K562 (cell line): Measurements from ENCODE around the gene SOX6. TPM values are rescaled to one million over a fixed set of nuclear protein-coding genes. Genes with fewer than 3 reads are reported as not detected.

Experiments used
- ARID1B ChIP-seq: fragments of 450-650 bp; IDR thresholded peaks from 2 replicates; pipeline ENCODE4 v1.6.1; 2016; ENCODE audit warnings: antibody characterized with exemption, mild to moderate bottlenecking, inconsistent platforms
- CAMTA2 ChIP-seq: fragments of 250-450 bp; sonication (Bioruptor Pico); conservative IDR thresholded peaks from 2 replicates; pipeline ENCODE4 v1.5.1; 2022
- CBX1 ChIP-seq: sonication (generic); IDR thresholded peaks from 2 replicates; pipeline ENCODE4 v1.6.1; 2016; ENCODE audit warnings: antibody characterized with exemption, low read depth, mild to moderate bottlenecking
- FOXP1 ChIP-seq: sonication (generic); formaldehyde crosslinking; IDR thresholded peaks from 2 replicates; pipeline ENCODE4 v1.8.0; 2022; ENCODE audit warnings: mild to moderate bottlenecking, missing genetic modification reagents
- GATA2 ChIP-seq: sonication (generic); formaldehyde crosslinking; IDR thresholded peaks from 2 replicates; pipeline ENCODE4 v1.4.0; 2020; ENCODE audit warnings: mild to moderate bottlenecking, missing genetic modification reagents
- GTF2E2 ChIP-seq: fragments of 200-800 bp; sonication (Bioruptor generic); IDR thresholded peaks from 2 replicates; pipeline ENCODE4 v1.6.1; 2016; ENCODE audit warnings: missing genetic modification characterization, missing compliant biosample characterization
- HCFC1 ChIP-seq: IDR thresholded peaks from 2 replicates; pipeline ENCODE4 v1.6.1; 2012; ENCODE audit warnings: low read depth, low read length, improper control_type of control experiment
- HDAC3 ChIP-seq: fragments of 450-650 bp; IDR thresholded peaks from 2 replicates; pipeline ENCODE4 v1.6.1; 2018; ENCODE audit warnings: borderline replicate concordance, mild to moderate bottlenecking, moderate library complexity; ENCODE audit not compliant: partially characterized antibody
- HDGF ChIP-seq: fragments of 450-650 bp; IDR thresholded peaks from 2 replicates; pipeline ENCODE4 v1.6.1; 2016
- HOXB6 ChIP-seq: fragments of 250-450 bp; sonication (Bioruptor Pico); IDR thresholded peaks from 2 replicates; pipeline ENCODE4 v1.5.1; 2022; ENCODE audit warnings: mild to moderate bottlenecking, borderline replicate concordance
- NR2C2 ChIP-seq, 2 experiments: fragments of 200-800 bp in 1 of 2; sonication (Bioruptor generic) in 1 of 2; sonication (generic) in 1 of 2; formaldehyde crosslinking in 1 of 2; IDR thresholded peaks; 2 replicates each; pipeline versions ENCODE4 v1.6.1 to v1.8.0; 2016 to 2022; ENCODE audit warnings: mild to moderate bottlenecking in 1 of 2, missing compliant biosample characterization in 1 of 2, missing genetic modification characterization in 1 of 2, missing genetic modification reagents in 1 of 2
- NR4A1 ChIP-seq, 2 experiments: fragments of 250-450 bp in 1 of 2; fragments of 450-650 bp in 1 of 2; sonication (Bioruptor Pico) in 1 of 2; IDR thresholded peaks; 2 replicates each; pipeline versions ENCODE4 v1.4.0 to v1.6.1; 2016 to 2020; ENCODE audit warnings: mild to moderate bottlenecking in 2 of 2, missing compliant biosample characterization in 1 of 2, missing genetic modification characterization in 1 of 2, moderate library complexity in 1 of 2
- PHF21A ChIP-seq: fragments of 450-650 bp; IDR thresholded peaks from 2 replicates; pipeline ENCODE4 v1.6.1; 2017; ENCODE audit warnings: low read depth, borderline replicate concordance
- PML ChIP-seq: IDR thresholded peaks from 2 replicates; pipeline ENCODE4 v1.6.1; 2012; ENCODE audit warnings: low read length, inconsistent platforms
- RBM17 ChIP-seq: fragments of 200-400 bp; formaldehyde crosslinking; IDR thresholded peaks from 2 replicates; pipeline ENCODE4 v1.6.1; 2017; ENCODE audit warnings: low read depth, mild to moderate bottlenecking, low read length, borderline replicate concordance
- SIN3B ChIP-seq: fragments of 450-650 bp; IDR thresholded peaks from 2 replicates; pipeline ENCODE4 v1.6.1; 2017; ENCODE audit warnings: low read depth, mild to moderate bottlenecking, moderate library complexity
- SPI1 ChIP-seq: IDR thresholded peaks from 2 replicates; pipeline ENCODE4 v1.6.1; 2011; ENCODE audit warnings: low read depth, low read length, control low read depth, borderline replicate concordance
- TCF3 ChIP-seq: sonication (generic); formaldehyde crosslinking; IDR thresholded peaks from 2 replicates; pipeline ENCODE4 v1.4.0; 2020; ENCODE audit warnings: mild to moderate bottlenecking, missing genetic modification reagents
- TCFL5 ChIP-seq: fragments of 250-450 bp; sonication (Bioruptor Pico); conservative IDR thresholded peaks from 2 replicates; pipeline ENCODE4 v1.6.1; 2021; ENCODE audit warnings: mild to moderate bottlenecking, moderate library complexity, matching md5 sums
- TOE1 ChIP-seq, 2 experiments: fragments of 450-650 bp in 1 of 2; sonication (generic) in 1 of 2; formaldehyde crosslinking in 1 of 2; IDR thresholded peaks; 2 replicates each; pipeline versions ENCODE4 v1.7.1 to v1.8.0; 2016 to 2022; ENCODE audit warnings: borderline replicate concordance in 2 of 2, mild to moderate bottlenecking in 2 of 2, antibody characterized with exemption in 1 of 2, inconsistent platforms in 1 of 2, low read depth in 1 of 2, missing genetic modification reagents in 1 of 2, moderate library complexity in 1 of 2
- USF1 ChIP-seq: sonication (generic); formaldehyde crosslinking; IDR thresholded peaks from 2 replicates; pipeline ENCODE4 v1.9.0; 2022; ENCODE audit warnings: mild to moderate bottlenecking, missing genetic modification reagents
- ZNF197 ChIP-seq: fragments of 200-800 bp; sonication (Bioruptor generic); IDR thresholded peaks from 2 replicates; pipeline ENCODE4 v1.6.1; 2016; ENCODE audit warnings: low read depth, missing genetic modification characterization, missing compliant biosample characterization
- ZNF41 ChIP-seq: fragments of 250-450 bp; sonication (Bioruptor Pico); conservative IDR thresholded peaks from 2 replicates; pipeline ENCODE4 v1.4.0; 2020; ENCODE audit warnings: mild to moderate bottlenecking
- ZNF668 ChIP-seq: fragments of 250-450 bp; sonication (Bioruptor Pico); IDR thresholded peaks from 2 replicates; pipeline ENCODE4 v1.8.0; 2022; ENCODE audit warnings: mild to moderate bottlenecking, inconsistent platforms
- polyA plus RNA-seq, 8 experiments: library from polyadenylated mRNA; depleted of rRNA in 4 of 8; stranded (reverse) in 5 of 8; unstranded in 3 of 8; fragments of >200 nt; fragmentation: Nextera tagmentation in 2 of 8; fragmentation: Illumina TruSeq in 1 of 8; extraction: Ambion mirVana in 2 of 8; extraction: Trizol in 1 of 8; gene quantifications; 2 replicates each; pipeline versions ENCODE4 v1.2.1 to v1.2.3, GENCODE V29; 2011 to 2014; ENCODE audit warnings: inconsistent platforms in 1 of 8, missing spikeins in 1 of 8
- total RNA-seq, 7 experiments: library from RNA; depleted of rRNA in 6 of 7; stranded (reverse); fragments of >200 nt in 6 of 7; fragmentation: Illumina TruSeq in 2 of 7; extraction: Trizol in 2 of 7; gene quantifications; 2 replicates each; pipeline versions ENCODE4 v1.2.1 to v1.2.3, GENCODE V29; 2011 to 2021; ENCODE audit warnings: low replicate concordance in 1 of 7
- TF ChIP-seq, protein P1 (sequence below): fragments of 450-650 bp; formaldehyde crosslinking; conservative IDR thresholded peaks from 2 replicates; pipeline ENCODE4 v1.4.0; 2022; ENCODE audit warnings: mild to moderate bottlenecking, missing genetic modification characterization
- TF ChIP-seq, protein P2 (sequence below): IDR thresholded peaks from 2 replicates; pipeline ENCODE4 v1.6.1; 2014; ENCODE audit warnings: antibody characterized with exemption

The SOX6 gene
- total and polyA plus RNA-seq, 9 of the 15 experiments (the other 6 are each of a cell fraction or from before 2014, with no cell fraction given): 0.89 to 8.7 (median 5.7) TPM

- TF ChIP-seq HDAC3 (peak; percentile 84), TCF3 (CRISPR knock-in tag) (peak; percentile 92), SPI1 (peak; percentile 73; the same call in 1 of the 2 replicates), FOXP1 (no peak), HOXB6 (CRISPR knock-in tag) (no peak), GTF2E2 (tag) (no peak), USF1 (CRISPR knock-in tag) (no peak), ZNF668 (no peak), HCFC1 (no peak), ARID1B (peak; percentile 97), TCFL5 (CRISPR knock-in tag) (no peak), CAMTA2 (CRISPR knock-in tag) (no peak), NR4A1 (CRISPR knock-in tag; IDR thresholded peaks at IDR 0.05) (no peak), NR4A1 (tag; IDR thresholded peaks at IDR 0.05) (no peak), NR2C2 (CRISPR knock-in tag; IDR thresholded peaks at IDR 0.05) (no peak), NR2C2 (tag; IDR thresholded peaks at IDR 0.05) (peak; percentile 49; the same call in 1 of the 2 replicates), HDGF (no peak), GATA2 (peak; percentile 69), SIN3B (no peak), PML (peak; percentile 90), RBM17 (no peak), TOE1 (IDR thresholded peaks at IDR 0.05; ENCODE audit: borderline replicate concordance) (no peak), TOE1 (CRISPR knock-in tag; IDR thresholded peaks at IDR 0.05; ENCODE audit: borderline replicate concordance, low read depth) (no peak), ZNF197 (CRISPR knock-in tag) (peak; percentile 63; the same call in 1 of the 2 replicates), CBX1 (no peak), PHF21A (no peak), ZNF41 (CRISPR knock-in tag) (0 out of 2 replicates have a peak, but pooled peaks have one; percentile 33)
- TF ChIP-seq, protein P1, sequence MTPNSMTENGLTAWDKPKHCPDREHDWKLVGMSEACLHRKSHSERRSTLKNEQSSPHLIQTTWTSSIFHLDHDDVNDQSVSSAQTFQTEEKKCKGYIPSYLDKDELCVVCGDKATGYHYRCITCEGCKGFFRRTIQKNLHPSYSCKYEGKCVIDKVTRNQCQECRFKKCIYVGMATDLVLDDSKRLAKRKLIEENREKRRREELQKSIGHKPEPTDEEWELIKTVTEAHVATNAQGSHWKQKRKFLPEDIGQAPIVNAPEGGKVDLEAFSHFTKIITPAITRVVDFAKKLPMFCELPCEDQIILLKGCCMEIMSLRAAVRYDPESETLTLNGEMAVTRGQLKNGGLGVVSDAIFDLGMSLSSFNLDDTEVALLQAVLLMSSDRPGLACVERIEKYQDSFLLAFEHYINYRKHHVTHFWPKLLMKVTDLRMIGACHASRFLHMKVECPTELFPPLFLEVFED (CRISPR knock-in tag): no peak
- TF ChIP-seq, protein P2, sequence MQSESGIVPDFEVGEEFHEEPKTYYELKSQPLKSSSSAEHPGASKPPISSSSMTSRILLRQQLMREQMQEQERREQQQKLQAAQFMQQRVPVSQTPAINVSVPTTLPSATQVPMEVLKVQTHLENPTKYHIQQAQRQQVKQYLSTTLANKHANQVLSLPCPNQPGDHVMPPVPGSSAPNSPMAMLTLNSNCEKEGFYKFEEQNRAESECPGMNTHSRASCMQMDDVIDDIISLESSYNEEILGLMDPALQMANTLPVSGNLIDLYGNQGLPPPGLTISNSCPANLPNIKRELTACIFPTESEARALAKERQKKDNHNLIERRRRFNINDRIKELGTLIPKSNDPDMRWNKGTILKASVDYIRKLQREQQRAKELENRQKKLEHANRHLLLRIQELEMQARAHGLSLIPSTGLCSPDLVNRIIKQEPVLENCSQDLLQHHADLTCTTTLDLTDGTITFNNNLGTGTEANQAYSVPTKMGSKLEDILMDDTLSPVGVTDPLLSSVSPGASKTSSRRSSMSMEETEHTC: no peak
Measured at GRCh38 chr11:16337421-16338213, 18.7 kb downstream of the SOX6 start (continued).
